ENCODE measurements around the gene KRTCAP2. TPM values are rescaled to one million over a fixed set of nuclear protein-coding genes. Genes with fewer than 3 reads are reported as not detected.

Gene KRTCAP2
- total RNA-seq, 1 donor from 2014 or later, result 170 TPM

GRCh38 chr1:155121249-155121648 lies 51.9 kb downstream of the KRTCAP2 start:
- TF ChIP-seq CTCF (conservative IDR thresholded peaks at IDR 0.05; ENCODE audit: low read depth, low read length), result no peak
- no peak overlapping the region for H3K4me3 ChIP-seq (ENCODE audit: low read depth, low read length)
- DNase-seq (ENCODE audit: low read depth), result no peak

GRCh38 chr1:155120253-155120652 lies 52.9 kb downstream of the KRTCAP2 start:
- no peak for DNase-seq (ENCODE audit: low read depth)
- no peak for TF ChIP-seq CTCF (conservative IDR thresholded peaks at IDR 0.05; ENCODE audit: low read depth, low read length)
- H3K4me3 ChIP-seq (ENCODE audit: low read depth, low read length), result no peak overlapping the region

Other genes with a start within 250 kb of the KRTCAP2 start
- gene PMVK, start 236.6 kb downstream of the KRTCAP2 start, total RNA-seq, result 11.8 and 13.2 TPM in 2 replicates
- gene PBXIP1, start 217.2 kb downstream of the KRTCAP2 start, total RNA-seq, result 23.4 and 49.6 TPM in 2 replicates
- 16.0 and 23.7 TPM in 2 replicates for gene PYGO2, start 211.5 kb downstream of the KRTCAP2 start, total RNA-seq
- gene SHC1, start 202.6 kb downstream of the KRTCAP2 start, total RNA-seq, result 131 and 155 TPM in 2 replicates
- gene CKS1B, start 198.6 kb downstream of the KRTCAP2 start, total RNA-seq, result 289 and 358 TPM in 2 replicates
- 41.9 and 67.5 TPM in 2 replicates for gene FLAD1, start 190.0 kb downstream of the KRTCAP2 start, total RNA-seq
- not detected in 2 replicates for gene LENEP, start 179.7 kb downstream of the KRTCAP2 start, total RNA-seq
- gene ZBTB7B, start 170.5 kb downstream of the KRTCAP2 start, total RNA-seq, result 20.4 and 20.7 TPM in 2 replicates
- 0.12 TPM in 1 of 2 replicates, not detected in the other for gene DCST2, start 139.5 kb downstream of the KRTCAP2 start, total RNA-seq
- gene DCST1, start 139.5 kb downstream of the KRTCAP2 start, total RNA-seq, result not detected in 2 replicates
- gene ADAM15, start 122.0 kb downstream of the KRTCAP2 start, total RNA-seq, result 164 and 266 TPM in 2 replicates
- gene EFNA4, start 109.6 kb downstream of the KRTCAP2 start, total RNA-seq, result 10.8 and 24.9 TPM in 2 replicates
- 1.7 and 2.8 TPM in 2 replicates for gene EFNA3, start 94.5 kb downstream of the KRTCAP2 start, total RNA-seq
- 26.3 and 45.3 TPM in 2 replicates for gene EFNA1, start 45.4 kb downstream of the KRTCAP2 start, total RNA-seq
- 32.7 and 37.7 TPM in 2 replicates for gene SLC50A1, start 37.5 kb downstream of the KRTCAP2 start, total RNA-seq
- gene DPM3, start 32.8 kb downstream of the KRTCAP2 start, total RNA-seq, result 28.6 and 77.8 TPM in 2 replicates
- 3.4 and 9.4 TPM in 2 replicates for gene TRIM46, start 545 bp upstream of the KRTCAP2 start, total RNA-seq
- 4.9 and 13.2 TPM in 2 replicates for gene THBS3, start 34.6 kb upstream of the KRTCAP2 start, total RNA-seq
- 75.2 and 132 TPM in 2 replicates for gene MTX1, start 35.4 kb upstream of the KRTCAP2 start, total RNA-seq
- gene ENTREP3, start 82.2 kb upstream of the KRTCAP2 start, total RNA-seq, result 10.8 and 15.9 TPM in 2 replicates
- gene SCAMP3, start 89.1 kb upstream of the KRTCAP2 start, total RNA-seq, result 61.8 and 89.7 TPM in 2 replicates
- 20.7 and 43.7 TPM in 2 replicates for gene CLK2, start 100.2 kb upstream of the KRTCAP2 start, total RNA-seq
- gene HCN3, start 104.2 kb upstream of the KRTCAP2 start, total RNA-seq, result 0.72 and 8.1 TPM in 2 replicates
- not detected in 2 replicates for gene PKLR, start 128.1 kb upstream of the KRTCAP2 start, total RNA-seq
- gene FDPS, start 135.6 kb upstream of the KRTCAP2 start, total RNA-seq, result 248 and 580 TPM in 2 replicates
- 53.2 and 64.8 TPM in 2 replicates for gene RUSC1, start 147.6 kb upstream of the KRTCAP2 start, total RNA-seq